HG03442 (cell line): Measurements from ENCODE around the gene LHX3.

Experiments used
- ATAC-seq: cut with Tn5 transposase; IDR thresholded peaks from one replicate; pipeline ENCODE4 v1.9.1; 2021; ENCODE audit warnings: mild to moderate bottlenecking, moderate library complexity; ENCODE audit not compliant: unreplicated experiment

Gene LHX3

DNA sequence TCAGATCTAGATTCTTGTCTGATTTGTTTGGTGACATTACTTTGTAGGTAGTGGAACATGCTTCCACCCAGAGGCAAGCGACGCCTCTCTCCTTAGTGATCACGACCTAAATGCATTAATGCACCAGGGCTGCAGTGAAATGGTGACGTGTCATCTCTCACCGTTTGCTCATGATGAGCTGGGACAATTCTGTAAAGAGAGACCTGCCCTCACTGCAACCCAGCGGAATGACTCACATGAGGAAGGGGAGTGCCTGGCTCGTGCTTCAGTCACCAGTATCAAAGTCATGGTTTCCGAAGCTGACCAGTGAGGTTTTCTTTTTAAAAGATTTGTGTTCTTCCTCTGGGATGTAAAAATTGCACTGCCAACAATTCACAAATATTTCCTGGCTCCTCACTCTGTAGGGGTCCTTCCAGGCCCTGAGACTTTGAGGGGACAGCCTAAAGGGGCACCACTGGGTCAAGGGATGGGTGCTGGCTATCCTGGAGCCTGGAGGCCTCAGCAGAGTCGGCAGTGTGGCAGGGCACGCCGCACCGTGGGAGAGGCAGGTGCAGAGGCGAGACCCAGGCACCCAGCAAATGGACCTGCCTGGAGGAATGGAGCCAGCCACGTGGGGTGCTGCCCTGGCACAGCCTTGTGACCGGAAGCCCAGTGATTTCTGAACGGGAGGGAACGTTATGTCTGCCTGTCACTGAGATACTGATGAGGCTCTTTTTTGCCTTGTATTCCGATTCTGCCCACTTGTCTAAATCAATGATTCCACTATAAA lies 23.4 kb upstream of the LHX3 start:
- no peak for ATAC-seq

DNA sequence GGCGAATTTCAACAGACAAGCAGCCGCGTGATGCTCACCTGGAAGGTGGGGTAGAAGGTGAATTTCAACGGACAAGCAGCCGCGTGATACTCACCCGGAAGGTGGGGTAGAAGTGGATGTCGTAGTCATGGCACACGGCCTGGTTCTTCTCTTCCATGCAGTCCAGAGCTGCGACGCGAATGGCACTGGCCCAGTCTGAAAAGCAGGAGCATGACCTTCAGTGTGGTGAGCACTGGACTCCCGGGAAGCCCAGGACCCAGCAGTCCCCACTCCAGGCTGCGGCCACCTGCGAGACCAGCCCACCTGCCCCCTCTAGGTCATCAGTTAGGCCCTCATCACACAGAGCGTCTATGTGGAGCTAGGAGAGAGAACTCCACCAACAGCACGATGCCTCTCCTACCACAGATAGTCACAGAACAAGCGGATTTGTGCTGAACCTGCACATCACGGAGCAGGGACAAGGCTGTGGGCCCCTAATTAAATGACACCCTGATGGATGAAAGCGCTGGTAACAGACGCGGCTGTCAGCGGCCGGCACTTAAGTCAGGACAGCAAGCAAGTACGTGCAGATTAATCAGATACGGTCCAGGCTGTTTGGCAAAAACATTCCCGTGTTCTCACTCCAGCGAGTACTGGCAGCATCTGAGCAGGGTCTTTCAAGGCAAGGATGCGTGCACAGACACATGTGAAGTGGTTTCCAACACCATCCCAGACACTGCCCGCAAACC lies 21.9 kb upstream of the LHX3 start:
- ATAC-seq = no peak

DNA sequence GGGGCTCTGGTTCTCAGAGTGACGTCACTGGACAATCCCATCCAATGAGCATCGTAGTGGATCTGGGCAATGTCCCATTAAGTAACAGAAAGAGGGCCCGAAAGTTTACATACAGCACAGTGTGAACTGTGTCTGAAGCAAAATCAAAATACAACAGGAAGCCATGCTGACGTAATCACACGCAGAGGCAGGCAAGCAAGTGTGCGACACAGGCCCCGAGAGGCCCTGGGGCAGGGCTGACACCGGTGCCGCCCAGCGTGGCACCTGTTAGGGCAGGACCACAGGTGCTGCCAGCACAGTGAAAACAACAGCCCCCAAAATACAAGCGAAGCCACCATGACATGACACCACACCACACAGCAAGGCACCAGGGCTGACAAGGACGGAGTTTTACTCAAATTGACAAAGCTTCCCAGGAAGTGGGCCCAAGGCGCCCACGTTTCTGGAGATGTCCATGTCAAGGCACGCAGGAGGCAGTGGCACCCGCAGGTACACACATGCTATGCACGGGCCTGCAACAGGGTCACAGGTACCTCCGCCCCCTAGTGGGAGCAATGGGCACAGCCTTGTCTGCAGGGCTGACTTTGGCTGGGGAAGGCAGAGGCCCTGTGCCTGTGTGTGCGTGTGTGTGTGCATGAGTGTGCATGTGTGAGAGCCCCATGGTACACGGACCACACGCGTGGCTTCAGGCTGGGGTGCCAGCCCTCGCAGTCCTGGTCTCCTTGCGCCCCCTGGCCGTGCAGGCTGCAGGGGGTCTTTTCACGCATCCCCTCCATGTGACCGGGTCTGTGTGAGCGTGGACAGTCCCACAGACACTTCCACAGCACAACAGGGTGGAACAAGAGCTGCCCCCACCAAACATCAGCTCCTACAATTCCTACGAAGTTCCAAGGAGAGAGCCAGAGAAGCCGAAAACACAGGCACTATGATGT lies 21.1 kb upstream of the LHX3 start:
- ATAC-seq = peak; percentile 57

DNA sequence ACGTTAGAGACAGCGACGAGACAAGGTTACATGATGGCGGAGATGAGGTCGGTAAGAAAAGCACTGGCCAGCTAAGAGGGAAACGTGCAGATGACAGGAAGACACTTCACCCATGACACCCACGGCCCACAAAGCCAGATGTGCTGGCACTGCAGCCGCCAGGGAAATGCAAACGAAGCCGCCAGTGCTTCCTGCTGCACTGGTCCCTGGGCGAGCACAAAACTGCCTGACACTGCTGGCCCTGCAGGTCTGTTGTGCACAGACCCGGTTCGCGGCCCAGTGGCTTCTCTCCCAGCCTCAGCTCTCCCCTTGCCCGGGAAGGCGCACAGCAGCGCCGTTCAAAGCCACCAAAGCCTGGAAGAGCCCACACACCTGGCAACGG lies 20.4 kb upstream of the LHX3 start:
- peak; percentile 41 for ATAC-seq

DNA sequence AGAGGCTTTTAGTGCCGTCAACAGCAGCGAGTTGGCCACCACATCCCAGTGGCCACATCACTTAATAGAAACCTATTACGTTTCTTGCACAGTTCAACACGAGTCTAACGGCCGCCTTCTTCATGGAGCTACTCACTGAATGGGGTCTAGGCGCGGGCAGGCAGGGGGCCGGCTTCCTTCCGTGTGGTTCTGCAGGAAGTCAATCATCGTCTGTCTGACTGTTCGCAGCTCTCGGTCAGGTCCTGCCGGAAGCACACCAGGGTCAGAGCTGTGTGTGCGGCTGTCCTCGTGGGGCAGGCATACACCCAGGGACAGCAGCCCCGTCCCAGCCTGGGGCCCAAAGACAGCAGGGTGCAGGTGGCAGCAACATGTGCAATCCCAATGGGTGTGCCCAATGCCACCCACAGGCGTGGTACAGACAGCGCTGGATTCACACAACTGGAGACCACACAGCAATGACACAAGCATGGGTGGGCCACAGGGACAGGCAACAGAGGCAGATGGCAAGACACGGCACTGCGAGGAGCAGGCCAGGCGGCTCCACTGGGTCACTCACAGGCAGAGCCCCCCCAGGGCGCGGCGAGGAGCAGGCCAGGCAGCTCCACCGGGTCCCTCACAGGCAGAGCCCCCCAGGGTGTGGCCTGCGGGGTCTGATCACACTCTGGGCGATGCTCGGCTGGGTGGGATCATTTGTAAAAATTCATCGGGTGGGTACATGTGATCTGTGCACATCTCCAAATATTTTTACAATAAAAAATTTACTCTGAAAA lies 19.1 kb upstream of the LHX3 start:
- ATAC-seq = no peak

DNA sequence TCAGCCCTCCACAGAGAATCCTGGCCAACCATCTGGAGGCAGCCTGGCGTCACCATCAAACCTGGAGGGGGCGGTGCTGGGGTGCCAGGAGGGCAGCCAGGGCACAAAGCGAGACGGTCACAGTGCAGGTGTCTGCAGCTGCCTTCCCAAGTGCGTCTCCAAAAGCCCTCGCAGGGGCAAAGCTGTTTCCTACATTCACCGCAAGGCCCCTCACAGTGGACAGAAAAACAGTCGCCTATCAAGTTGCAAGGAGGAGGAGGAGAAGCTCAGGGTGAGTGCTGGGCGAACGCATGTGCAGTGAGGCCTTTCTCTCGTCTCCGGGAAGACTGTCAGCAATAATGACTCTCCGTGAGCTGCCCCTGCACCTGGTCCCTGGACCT lies 18.0 kb upstream of the LHX3 start:
- ATAC-seq = no peak

DNA sequence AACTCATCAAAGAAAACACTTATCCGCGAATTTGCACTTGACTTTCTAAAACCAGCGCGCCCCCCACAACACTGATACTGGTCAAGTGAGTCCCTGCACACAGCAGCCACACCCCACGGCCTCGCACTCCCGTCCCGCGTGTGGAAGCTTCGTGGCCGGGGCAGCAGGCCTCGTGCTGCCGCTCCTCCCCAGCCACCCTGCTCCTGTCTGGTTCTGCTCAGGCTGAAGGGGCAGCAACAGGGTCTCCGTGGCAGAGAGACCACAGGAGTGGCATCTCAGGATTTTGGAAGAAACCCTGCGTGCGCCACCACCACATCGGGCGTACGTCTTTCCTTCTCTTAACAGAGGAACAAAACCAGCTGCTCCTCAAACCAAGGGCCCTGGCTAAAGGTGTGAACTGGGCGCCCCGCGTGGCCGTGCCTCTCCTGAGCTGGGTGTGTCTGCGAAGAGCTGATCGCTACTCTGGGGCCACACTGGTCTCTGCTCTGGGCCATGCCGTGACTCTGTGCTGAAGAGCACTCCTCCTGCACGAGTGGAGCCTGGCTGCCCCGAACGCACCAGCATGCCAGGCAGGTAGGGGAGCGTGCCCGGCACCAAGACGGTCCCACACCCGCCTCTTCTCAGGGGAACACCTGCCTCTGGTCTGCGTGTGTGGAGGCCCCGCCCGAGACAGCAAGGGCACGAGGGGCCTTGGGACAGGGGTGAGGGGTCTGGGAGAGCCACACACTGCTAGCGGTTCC lies 17.4 kb upstream of the LHX3 start:
- ATAC-seq = no peak

DNA sequence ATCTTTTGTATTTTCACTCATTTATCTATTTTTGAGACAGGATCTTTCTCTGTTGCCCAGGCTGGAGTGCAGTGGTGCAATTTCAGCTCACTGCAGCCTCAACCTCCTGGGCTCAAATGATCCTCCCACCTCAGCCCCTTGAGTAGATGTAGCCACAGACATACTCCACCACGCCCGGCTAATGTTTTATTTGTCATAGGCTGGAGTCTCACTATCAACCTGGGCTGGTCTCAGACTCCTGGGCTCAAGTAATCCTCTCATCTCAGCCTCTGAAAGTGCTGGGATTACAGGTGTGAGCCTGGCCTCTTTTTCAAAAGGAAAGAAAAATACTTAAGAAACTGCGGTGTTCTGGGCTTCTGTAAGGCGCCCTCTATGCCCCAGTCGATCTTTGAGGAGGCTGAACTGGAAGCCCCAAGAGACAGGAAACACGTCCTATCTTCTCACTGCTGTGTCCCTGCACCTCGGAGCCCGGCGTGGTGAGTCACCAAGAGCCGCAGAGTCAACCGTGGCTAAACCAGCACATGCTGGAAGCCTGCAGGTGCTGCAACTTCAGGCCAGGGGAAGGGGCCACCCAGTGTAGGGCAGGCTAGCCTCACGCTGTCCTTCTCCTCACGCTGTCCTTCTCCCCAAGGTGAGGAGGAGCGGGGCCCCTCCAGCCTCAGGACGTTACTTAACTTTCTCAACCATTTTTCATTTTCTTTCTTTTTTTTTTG lies 15.2 kb upstream of the LHX3 start:
- no peak for ATAC-seq

DNA sequence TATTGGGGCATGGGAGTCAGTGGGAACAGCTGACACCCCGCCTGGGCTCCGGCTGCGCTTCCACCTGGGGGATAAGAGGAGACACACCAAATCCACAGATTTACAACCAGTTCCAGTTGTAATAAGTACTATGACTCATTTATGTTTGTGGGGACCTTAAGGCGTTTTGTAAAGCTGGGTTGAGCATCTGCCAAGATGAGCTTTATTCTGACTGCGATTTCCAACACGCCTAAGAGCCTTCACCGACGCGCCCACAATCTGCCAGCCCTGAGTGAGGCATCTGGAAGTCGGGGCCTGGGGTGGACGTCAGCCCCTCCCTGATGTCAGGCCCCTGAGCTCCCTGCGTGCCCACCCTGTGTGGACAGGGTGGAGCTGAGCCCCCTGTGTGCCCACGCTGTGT lies 14.3 kb upstream of the LHX3 start:
- ATAC-seq = no peak

DNA sequence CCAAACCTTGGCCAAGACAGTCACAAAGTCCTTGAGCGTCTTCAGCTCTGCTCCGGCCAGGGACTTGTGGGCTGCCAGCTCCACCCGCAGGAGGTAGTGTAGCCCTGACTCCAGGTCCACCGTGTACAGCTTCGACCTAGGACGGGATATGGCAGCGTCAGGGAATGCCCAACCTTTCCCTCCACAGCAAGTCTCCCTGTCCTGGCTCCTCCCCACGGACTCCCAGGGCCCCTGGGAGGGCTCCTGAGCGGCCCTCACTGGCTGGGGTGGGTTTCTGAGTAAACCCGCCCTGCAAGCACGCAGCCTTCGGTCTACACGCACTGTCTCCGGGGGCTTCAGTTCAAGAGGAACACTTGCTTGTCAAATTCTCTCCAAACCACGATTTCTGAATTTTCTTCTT lies 13.7 kb upstream of the LHX3 start:
- ATAC-seq = no peak

DNA sequence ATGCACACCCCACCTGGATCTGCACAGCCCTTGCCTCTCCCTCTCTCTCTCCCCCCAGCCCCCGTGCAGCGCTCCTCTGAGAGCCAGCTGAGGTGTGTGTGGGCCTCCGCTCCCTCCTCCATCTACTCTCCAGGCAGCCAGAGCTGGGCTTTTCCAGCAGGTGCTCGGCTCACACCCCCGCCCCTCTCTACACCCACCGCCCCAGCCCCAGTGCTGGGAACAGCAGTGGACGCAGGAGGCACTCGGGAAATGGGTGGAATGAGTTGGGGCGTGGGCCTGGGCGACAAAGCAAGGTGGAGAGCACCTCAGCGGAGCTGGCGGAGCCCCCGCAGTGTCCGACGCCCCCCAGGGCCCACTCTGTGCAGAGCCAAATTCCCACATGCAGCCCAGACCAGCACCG lies 13.3 kb upstream of the LHX3 start:
- no peak for ATAC-seq

DNA sequence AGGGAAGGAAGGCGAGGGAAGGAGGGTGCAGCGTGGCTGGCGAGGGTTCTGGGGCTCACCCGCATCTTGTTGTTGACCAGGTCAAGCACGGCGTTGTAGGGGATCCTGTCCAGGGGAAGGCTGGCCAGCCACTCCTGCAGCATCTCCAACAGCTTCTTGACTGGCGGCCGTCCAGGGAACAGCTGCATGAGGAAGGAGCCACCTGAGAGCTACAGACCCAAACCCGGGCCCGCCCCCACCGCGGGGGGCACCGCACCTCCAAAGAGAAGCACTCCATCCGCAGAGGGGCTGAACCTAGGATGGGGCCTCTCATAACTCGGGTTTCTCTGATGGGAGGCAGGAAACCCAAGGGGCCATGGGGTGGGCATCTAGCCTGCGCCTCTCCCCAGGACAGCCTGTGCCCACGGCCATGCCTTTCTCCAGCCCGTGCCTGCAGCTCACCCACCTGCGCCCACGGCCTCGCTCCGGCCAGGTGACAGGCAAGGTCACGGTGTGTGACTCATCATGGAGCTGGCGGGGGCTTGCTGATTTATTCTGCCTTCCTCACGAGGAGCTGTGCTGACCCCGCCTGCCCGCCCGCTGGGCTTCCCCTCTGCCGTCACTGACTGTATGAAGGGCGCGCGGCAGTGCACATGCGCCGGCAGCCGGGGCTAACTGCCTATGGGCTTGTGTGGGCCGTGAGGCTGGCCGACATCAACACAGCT lies 11.8 kb upstream of the LHX3 start:
- no peak for ATAC-seq

DNA sequence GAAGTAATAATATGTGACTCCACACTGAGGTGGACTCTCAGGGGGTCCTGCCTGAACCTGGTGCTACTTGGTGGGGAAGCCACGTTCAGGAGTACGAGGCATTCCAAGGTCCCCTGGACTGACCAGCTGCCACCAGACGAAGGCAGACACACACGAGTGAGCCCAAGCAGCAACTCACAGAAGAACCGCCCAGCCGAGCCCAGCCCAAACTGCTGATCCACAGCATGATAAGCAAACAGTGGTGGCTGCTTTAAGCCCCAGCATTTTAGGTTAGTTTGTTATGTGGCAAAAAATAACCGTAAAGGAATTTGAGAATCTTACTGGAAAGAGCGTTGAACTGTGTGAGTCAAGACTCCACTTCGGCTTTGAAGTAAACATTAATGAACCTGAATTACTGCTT lies 8.8 kb upstream of the LHX3 start:
- ATAC-seq = no peak

DNA sequence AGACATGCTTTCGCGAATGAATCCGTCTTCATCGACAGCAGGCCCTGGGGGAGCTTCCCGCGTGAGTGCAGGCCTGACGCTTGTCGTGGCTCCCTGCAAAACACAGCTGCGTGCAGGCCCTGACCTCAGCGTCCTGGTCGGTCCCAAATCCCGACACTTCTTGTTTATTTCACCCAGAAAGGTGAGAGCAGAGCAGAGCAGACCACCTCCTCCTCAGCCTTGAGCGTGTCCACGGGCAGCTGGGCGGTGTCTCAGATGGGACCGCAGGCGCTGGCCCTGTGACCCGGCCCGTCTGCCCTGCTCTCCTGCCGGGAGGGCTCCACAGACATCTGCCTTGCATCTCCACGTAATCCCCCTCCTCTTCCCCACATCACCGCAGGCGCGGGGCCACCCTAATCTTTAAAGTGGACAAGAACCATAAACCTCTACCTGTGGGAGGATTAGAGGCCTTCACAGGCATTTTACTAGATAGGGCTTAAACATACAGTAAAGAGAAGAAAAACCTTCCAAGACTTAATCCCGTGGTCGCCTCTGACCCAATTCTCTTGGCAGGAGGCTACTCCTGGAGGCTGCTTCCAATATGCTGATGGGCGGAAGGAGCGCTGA lies 7.5 kb upstream of the LHX3 start:
- no peak for ATAC-seq

DNA sequence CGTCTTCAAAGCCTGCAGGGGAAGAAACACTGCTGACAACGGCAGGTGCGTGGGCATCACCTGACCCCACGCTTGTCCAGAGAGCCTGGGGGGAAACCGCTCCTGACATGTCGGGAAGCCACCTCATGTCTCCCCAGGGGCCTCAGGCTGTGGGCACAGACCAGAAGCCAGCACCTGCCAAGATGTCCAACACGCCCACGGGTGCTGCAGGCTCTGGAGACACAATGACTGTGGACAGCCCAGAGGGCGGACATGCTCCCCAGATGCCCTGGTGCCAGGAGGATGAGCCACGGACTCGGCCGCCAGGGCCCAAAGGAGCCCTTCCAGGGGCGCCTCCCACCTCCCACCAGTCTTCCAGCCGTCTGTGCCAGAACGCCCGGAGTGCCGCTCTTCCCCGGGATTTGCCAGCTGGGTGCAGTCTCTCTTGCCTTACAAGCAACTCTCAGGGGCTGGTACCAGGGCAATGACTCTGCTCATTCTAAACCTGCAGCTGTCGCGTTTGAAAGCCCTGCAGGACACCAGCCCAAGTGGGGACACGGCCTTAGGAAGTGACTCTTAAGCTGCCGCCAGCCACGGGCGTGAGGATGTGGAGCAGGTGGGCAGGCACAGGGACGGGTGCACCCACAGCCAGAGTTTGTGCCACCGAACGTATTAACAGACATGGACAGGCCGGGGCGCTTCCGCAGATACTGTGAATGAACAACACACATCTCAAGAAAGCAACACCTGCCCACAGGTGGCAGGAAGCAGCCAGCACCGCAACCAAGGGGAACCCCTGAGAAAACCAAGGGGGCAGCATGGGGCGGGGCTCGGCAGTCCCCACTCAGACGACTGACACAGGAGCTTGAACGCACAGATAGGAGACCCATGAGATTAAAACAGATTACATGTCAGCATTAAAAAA lies 6.8 kb upstream of the LHX3 start:
- ATAC-seq = no peak

DNA sequence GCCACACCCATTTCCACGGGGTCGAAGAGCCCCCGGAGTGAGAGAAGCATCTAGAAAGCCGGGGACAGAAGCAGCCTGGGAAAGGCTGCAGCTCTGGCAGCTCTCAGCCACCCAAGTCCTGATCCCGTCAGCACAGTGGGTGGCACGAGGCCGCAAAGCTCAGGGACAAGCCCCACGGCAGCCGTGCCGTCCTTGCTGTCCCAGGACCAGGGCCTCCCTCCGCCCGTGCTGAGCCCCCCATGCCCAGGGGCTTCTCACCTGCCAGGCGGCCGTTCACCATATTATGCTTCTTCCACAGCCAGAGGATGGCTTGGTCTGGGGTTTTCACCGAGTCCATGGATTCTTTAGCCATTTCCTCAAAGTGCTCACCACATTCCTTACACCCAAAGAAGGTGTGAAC lies 6.1 kb upstream of the LHX3 start:
- ATAC-seq = no peak

DNA sequence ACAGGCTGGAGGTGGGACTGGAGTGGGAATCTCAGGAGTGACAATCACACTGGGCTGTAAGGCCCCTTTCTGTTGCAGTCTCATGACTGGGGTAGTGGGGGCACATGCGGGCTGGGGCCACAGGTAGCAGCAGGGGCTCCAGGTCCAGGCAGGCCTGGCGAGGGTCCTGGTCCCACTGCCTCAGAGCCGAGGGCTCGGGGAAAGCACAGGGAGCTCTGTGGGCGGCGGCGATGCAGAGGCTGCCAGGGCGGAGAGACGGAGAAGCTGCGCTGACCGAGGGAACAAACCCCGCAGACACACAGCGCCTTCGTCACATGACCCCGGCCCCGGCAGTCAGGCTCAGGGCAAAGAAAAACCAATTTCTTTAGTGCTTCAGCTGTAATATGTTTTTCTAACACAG lies 5.3 kb upstream of the LHX3 start:
- ATAC-seq = no peak

DNA sequence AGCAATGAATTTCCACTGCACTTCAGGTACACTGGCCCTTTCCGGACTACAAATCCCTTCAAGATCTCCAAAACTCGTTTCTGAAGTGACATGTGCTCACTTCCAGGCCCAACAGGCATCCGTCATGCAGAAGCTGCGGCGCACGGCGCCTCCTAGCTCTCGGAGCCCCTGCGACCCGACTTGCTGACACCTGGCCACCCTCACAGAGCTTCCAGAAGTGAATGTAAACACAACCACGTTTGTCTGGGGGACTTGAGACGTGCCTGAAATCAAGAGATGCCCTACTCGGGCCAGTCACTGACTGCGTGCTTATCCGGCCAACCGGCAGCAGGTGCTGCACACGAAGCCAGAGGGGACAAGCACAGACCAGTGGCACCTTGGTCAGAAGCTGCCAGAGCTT lies 4.9 kb upstream of the LHX3 start:
- ATAC-seq = no peak
